ENCODE measurements around the gene SLC44A4. TPM values are rescaled to one million over a fixed set of nuclear protein-coding genes. Genes with fewer than 3 reads are reported as not detected.

Gene SLC44A4
- total and polyA plus RNA-seq, 2 of the 8 experiments (the other 6 are each of a cell fraction or from before 2014, with no cell fraction given), result 4.8 to 7.0 TPM

DNA sequence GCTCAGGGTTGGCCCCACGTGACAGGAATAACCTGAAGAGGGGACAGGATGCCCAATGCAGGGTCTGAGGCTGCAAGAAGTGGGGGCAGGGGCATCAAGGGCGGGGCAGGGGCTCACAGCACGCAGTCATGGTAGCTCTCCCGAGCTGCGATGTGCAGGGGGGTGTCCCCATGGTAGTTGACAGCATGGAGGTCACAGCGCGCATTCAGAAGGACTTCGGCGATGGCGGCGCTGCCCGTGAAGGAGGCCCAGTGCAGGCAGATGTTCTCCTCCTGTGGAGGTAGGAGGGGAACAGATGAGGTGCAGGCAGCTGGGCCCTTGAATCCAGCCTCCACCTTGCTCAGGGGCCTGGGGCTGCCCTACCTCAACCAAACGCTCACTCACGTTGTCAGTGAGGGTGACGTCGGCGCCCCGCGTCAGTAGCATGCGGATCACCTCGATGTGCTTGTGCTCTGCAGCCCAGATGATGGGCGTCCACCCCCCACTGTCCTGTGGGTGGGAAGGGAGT lies 5.8 kb upstream of the SLC44A4 start (continued):
- TF ChIP-seq, protein P1, sequence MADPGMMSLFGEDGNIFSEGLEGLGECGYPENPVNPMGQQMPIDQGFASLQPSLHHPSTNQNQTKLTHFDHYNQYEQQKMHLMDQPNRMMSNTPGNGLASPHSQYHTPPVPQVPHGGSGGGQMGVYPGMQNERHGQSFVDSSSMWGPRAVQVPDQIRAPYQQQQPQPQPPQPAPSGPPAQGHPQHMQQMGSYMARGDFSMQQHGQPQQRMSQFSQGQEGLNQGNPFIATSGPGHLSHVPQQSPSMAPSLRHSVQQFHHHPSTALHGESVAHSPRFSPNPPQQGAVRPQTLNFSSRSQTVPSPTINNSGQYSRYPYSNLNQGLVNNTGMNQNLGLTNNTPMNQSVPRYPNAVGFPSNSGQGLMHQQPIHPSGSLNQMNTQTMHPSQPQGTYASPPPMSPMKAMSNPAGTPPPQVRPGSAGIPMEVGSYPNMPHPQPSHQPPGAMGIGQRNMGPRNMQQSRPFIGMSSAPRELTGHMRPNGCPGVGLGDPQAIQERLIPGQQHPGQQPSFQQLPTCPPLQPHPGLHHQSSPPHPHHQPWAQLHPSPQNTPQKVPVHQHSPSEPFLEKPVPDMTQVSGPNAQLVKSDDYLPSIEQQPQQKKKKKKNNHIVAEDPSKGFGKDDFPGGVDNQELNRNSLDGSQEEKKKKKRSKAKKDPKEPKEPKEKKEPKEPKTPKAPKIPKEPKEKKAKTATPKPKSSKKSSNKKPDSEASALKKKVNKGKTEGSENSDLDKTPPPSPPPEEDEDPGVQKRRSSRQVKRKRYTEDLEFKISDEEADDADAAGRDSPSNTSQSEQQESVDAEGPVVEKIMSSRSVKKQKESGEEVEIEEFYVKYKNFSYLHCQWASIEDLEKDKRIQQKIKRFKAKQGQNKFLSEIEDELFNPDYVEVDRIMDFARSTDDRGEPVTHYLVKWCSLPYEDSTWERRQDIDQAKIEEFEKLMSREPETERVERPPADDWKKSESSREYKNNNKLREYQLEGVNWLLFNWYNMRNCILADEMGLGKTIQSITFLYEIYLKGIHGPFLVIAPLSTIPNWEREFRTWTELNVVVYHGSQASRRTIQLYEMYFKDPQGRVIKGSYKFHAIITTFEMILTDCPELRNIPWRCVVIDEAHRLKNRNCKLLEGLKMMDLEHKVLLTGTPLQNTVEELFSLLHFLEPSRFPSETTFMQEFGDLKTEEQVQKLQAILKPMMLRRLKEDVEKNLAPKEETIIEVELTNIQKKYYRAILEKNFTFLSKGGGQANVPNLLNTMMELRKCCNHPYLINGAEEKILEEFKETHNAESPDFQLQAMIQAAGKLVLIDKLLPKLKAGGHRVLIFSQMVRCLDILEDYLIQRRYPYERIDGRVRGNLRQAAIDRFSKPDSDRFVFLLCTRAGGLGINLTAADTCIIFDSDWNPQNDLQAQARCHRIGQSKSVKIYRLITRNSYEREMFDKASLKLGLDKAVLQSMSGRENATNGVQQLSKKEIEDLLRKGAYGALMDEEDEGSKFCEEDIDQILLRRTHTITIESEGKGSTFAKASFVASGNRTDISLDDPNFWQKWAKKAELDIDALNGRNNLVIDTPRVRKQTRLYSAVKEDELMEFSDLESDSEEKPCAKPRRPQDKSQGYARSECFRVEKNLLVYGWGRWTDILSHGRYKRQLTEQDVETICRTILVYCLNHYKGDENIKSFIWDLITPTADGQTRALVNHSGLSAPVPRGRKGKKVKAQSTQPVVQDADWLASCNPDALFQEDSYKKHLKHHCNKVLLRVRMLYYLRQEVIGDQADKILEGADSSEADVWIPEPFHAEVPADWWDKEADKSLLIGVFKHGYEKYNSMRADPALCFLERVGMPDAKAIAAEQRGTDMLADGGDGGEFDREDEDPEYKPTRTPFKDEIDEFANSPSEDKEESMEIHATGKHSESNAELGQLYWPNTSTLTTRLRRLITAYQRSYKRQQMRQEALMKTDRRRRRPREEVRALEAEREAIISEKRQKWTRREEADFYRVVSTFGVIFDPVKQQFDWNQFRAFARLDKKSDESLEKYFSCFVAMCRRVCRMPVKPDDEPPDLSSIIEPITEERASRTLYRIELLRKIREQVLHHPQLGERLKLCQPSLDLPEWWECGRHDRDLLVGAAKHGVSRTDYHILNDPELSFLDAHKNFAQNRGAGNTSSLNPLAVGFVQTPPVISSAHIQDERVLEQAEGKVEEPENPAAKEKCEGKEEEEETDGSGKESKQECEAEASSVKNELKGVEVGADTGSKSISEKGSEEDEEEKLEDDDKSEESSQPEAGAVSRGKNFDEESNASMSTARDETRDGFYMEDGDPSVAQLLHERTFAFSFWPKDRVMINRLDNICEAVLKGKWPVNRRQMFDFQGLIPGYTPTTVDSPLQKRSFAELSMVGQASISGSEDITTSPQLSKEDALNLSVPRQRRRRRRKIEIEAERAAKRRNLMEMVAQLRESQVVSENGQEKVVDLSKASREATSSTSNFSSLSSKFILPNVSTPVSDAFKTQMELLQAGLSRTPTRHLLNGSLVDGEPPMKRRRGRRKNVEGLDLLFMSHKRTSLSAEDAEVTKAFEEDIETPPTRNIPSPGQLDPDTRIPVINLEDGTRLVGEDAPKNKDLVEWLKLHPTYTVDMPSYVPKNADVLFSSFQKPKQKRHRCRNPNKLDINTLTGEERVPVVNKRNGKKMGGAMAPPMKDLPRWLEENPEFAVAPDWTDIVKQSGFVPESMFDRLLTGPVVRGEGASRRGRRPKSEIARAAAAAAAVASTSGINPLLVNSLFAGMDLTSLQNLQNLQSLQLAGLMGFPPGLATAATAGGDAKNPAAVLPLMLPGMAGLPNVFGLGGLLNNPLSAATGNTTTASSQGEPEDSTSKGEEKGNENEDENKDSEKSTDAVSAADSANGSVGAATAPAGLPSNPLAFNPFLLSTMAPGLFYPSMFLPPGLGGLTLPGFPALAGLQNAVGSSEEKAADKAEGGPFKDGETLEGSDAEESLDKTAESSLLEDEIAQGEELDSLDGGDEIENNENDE (IDR thresholded peaks at IDR 0.05; ENCODE audit: insufficient replicate concordance, low read length), result no peak
- TF ChIP-seq, protein P2, sequence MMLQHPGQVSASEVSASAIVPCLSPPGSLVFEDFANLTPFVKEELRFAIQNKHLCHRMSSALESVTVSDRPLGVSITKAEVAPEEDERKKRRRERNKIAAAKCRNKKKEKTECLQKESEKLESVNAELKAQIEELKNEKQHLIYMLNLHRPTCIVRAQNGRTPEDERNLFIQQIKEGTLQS (IDR thresholded peaks at IDR 0.05; ENCODE audit: insufficient read depth, low read depth, low read length), result no peak

Measured in H1 (cell line).